Measurements from ENCODE around the gene SMARCA2. TPM values are rescaled to one million over a fixed set of nuclear protein-coding genes. Genes with fewer than 3 reads are reported as not detected.

Gene SMARCA2
- total RNA-seq, 6 experiments from 2014 or later = 73.2 to 113 (median 96.6) TPM

DNA sequence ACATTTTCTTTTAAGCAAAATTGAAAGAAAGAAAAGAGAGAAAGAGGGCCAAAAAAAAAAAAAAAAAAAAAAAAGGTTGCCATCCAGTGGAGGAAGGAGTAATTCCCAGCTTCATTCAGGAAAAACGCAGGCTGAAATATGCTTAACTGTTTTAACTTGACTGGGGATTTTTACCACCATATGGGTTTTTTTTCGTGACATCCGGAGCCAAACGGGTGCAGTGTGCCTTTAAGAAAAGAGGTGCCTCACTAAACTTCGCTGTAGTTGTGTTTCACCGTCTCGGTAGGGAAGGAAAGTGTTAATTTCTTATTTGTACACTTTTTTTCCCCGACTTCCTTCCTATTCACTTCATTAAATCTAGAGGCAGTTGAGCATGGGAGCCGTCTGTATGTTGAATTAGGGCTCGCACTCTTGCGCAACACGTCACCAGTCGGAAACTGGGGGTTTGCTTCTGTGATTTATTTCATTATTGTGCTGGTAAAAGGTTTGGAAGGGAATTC lies 143.0 kb downstream of the SMARCA2 start:
- peaks cover 6% of the 10 kb centered on the region; the same call in 1 of the 2 replicates for H3K36me3 Mint-ChIP-seq (ENCODE audit: low read depth)
- H3K4me1 Mint-ChIP-seq (ENCODE audit: low read depth) = peaks cover 59% of the 10 kb centered on the region
- TF ChIP-seq, protein P1, sequence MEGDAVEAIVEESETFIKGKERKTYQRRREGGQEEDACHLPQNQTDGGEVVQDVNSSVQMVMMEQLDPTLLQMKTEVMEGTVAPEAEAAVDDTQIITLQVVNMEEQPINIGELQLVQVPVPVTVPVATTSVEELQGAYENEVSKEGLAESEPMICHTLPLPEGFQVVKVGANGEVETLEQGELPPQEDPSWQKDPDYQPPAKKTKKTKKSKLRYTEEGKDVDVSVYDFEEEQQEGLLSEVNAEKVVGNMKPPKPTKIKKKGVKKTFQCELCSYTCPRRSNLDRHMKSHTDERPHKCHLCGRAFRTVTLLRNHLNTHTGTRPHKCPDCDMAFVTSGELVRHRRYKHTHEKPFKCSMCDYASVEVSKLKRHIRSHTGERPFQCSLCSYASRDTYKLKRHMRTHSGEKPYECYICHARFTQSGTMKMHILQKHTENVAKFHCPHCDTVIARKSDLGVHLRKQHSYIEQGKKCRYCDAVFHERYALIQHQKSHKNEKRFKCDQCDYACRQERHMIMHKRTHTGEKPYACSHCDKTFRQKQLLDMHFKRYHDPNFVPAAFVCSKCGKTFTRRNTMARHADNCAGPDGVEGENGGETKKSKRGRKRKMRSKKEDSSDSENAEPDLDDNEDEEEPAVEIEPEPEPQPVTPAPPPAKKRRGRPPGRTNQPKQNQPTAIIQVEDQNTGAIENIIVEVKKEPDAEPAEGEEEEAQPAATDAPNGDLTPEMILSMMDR (IDR thresholded peaks at IDR 0.05) = peak; percentile 44
- H3K4me3 Mint-ChIP-seq = peak overlapping the region; percentile 97
- peak; percentile 65 for DNase-seq
- peak overlapping the region; percentile 99 for H3K27ac Mint-ChIP-seq
- no peaks in the 10 kb centered on the region for H3K9me3 Mint-ChIP-seq
- no peaks in the 10 kb centered on the region; the same call in 1 of the 2 replicates for H3K27me3 Mint-ChIP-seq (ENCODE audit: insufficient read depth)

DNA sequence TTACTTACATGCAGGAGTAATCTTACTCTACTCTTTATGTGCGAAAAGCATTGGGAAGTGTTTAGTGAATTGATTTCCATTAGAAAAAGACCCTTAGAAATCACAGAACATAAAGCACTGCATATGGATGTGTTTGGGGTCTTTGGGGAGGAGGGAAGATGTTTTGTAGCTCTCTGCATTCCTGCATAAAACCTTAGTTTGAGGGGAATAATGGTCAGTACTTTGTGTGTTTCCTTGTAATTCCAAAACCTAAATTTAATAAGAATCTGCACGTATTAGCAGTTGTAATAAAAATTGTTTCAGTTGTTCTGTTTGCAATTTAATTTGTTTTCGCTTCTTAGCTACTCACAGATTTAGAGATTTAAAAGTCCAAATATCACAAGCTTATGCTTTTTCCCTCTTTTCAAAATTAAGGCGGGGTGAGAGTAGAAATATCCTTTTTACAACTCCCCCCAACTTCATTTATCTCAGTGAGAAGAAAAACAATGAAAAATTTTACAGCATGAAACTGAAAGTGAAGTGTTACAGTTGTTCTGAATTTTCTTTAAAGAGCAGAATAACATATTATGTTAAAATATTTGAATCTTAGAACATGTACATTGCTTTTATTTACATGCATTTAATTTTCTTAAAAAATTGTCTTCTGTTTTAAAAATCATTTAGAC lies 143.8 kb downstream of the SMARCA2 start:
- peaks cover 6% of the 10 kb centered on the region; the same call in 1 of the 2 replicates for H3K36me3 Mint-ChIP-seq (ENCODE audit: low read depth)
- peak overlapping the region; percentile 99 for H3K27ac Mint-ChIP-seq
- TF ChIP-seq, protein P1 (IDR thresholded peaks at IDR 0.05) = no peak
- no peaks in the 10 kb centered on the region for H3K9me3 Mint-ChIP-seq
- DNase-seq = no peak
- no peaks in the 10 kb centered on the region; the same call in 1 of the 2 replicates for H3K27me3 Mint-ChIP-seq (ENCODE audit: insufficient read depth)
- H3K4me3 Mint-ChIP-seq = peak overlapping the region; percentile 97
- H3K4me1 Mint-ChIP-seq (ENCODE audit: low read depth) = peaks cover 53% of the 10 kb centered on the region

DNA sequence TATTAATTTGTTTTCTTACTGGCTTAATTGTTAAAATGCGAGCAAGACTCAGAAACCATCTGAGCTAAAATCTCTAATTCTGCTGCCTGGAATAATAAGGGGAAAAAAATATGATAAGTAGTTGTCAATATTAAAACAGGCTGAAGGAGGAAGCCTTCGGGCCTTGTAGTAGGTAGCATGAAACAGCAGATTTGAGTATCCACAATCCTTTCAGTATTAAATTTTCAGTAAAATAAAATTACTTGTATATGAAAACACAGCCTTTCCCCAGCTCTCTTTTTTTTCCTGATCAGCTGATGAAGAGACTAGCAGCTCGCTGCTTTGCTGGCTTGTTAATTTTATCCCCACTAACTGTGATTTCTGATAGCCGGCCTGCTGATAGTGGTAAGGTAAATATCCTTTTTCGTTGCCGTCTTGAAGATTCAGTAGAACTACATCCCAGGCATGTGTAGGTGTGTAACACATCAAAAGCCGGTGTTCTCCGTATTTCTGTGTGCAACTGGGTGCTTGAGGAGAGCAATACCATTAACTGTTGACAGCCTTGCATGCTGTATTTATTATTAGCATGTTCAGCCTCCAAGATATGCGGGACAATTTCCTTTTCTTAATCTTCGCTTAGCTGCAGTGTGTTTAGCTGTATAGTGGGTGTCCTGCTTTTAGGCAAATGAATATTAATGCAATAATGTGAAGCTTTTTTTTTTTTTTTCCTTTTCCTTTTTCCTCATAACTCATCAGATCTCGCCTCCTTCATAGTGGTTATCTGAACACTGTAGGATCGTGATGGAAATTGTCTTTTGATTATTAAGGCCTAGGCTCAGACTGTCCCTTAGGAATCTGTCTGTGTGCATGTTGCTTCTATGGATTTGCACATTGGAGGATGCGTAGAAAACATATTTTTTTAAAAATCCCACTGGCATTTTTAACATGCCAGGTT lies 144.6 kb downstream of the SMARCA2 start:
- H3K27ac Mint-ChIP-seq = peak overlapping the region; percentile 99
- TF ChIP-seq, protein P1 (IDR thresholded peaks at IDR 0.05) = no peak
- no peak for DNase-seq
- peaks cover 52% of the 10 kb centered on the region for H3K4me1 Mint-ChIP-seq (ENCODE audit: low read depth)
- H3K4me3 Mint-ChIP-seq = peak overlapping the region; percentile 97
- H3K9me3 Mint-ChIP-seq = no peaks in the 10 kb centered on the region
- no peaks in the 10 kb centered on the region; the same call in 1 of the 2 replicates for H3K27me3 Mint-ChIP-seq (ENCODE audit: insufficient read depth)
- peaks cover 6% of the 10 kb centered on the region; the same call in 1 of the 2 replicates for H3K36me3 Mint-ChIP-seq (ENCODE audit: low read depth)

DNA sequence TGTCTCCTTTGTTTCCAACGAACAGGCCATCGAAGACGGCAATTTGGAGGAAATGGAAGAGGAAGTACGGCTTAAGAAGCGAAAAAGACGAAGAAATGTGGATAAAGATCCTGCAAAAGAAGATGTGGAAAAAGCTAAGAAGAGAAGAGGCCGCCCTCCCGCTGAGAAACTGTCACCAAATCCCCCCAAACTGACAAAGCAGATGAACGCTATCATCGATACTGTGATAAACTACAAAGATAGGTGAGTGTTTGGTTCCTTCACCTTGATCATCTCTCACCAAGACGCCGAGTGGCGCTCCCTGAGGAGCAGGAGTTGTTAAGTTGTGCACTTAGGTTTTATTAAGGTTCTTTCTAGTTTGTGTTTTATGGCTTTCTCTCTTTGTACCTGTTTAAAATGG lies 146.5 kb downstream of the SMARCA2 start:
- TF ChIP-seq, protein P1 (IDR thresholded peaks at IDR 0.05) = no peak
- Mint-ChIP-seq H3K27ac (no peak overlapping the region; the same call in 1 of the 2 replicates), H3K4me3 (no peak overlapping the region), H3K9me3 (no peaks in the 10 kb centered on the region), H3K4me1 (ENCODE audit: low read depth) (peaks cover 55% of the 10 kb centered on the region), H3K36me3 (ENCODE audit: low read depth) (peaks cover 6% of the 10 kb centered on the region; the same call in 1 of the 2 replicates), H3K27me3 (ENCODE audit: insufficient read depth) (no peaks in the 10 kb centered on the region; the same call in 1 of the 2 replicates)
- DNase-seq = no peak

DNA sequence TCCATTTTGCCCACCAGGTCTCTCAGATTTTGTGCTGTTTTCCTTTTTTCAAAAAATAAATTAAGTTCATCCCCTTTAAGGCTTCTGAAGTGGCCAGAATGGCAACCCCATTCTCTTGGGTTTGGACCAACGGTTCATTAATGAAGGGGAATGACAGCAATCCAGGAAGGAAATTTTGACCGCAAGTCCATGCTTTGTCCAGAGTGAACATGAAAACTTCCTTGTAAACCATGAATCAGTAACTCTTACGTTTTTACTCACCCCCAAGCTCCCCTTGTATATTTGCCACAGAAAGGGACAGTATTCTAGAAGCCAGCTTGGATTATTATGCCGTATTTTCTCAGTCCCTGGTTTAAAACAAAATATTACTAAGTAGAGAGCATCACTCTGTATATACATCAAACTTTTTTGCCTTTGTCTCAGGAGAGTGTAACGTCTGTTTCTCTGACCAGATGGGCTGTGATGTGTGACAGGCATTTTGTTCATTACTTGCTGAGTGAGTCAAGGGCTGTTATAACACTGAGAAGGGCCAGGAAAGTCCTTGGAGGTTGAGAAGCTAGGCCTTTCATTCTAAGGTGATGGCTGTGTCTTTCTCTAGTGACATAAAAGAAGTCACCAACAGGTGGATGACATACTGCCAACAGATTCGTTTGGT lies 148.2 kb downstream of the SMARCA2 start:
- no peak for DNase-seq
- Mint-ChIP-seq H3K4me3 (no peak overlapping the region), H3K27me3 (ENCODE audit: insufficient read depth) (no peaks in the 10 kb centered on the region; the same call in 1 of the 2 replicates), H3K36me3 (ENCODE audit: low read depth) (peaks cover 6% of the 10 kb centered on the region; the same call in 1 of the 2 replicates), H3K27ac (no peak overlapping the region), H3K4me1 (ENCODE audit: low read depth) (peaks cover 38% of the 10 kb centered on the region), H3K9me3 (no peaks in the 10 kb centered on the region)
- TF ChIP-seq, protein P1 (IDR thresholded peaks at IDR 0.05) = no peak

Measured in HFFc6 (cell line).